Measurements from ENCODE around the gene EBP.
"Not testable (repeated sequence)": the region's sequence is repeated elsewhere in the genome, so short reads cannot be mapped to it uniquely, and the experiment has no call there.

EBP gene

GRCh38 chrX:48531358-48531959 is 9.9 kb downstream of the EBP start:
- no peak for DNase-seq

DNA sequence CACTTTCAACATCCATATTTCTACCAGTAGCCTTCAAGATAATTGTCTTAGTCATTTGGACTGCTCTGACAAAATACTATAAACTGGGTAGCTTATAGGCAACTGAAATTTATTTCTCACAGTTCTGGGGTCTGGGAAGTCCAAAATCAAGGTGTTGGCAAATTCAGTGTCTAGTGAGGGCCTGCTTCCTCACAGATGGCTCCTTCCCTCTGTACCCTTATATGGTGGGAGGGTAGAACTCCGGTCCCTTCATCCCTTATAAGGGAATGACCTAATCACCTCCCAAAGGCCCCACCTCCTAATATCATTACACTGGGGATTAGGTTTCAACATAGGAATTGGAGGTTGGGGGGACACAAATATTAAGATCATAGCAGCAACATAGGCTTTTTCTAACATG is 10.6 kb downstream of the EBP start:
- no peak for DNase-seq

- DNase-seq = no peak
Measured at GRCh38 chrX:48533165-48533564, 11.6 kb downstream of the EBP start.

- no peak for DNase-seq
Measured at GRCh38 chrX:48538641-48539344, 17.2 kb downstream of the EBP start.

GRCh38 chrX:48539345-48540027 is 17.9 kb downstream of the EBP start, which contains the start of gene TBC1D25:
TSS of gene TBC1D25 (plus strand) at chrX:48539714. CDS start at chrX:48539798, 84 bp downstream.
- peak; percentile 83 for DNase-seq

GRCh38 chrX:48540028-48540375 is 18.4 kb downstream of the EBP start:
- no peak for DNase-seq

GRCh38 chrX:48540480-48540879 is 18.9 kb downstream of the EBP start:
- DNase-seq = no peak

DNA sequence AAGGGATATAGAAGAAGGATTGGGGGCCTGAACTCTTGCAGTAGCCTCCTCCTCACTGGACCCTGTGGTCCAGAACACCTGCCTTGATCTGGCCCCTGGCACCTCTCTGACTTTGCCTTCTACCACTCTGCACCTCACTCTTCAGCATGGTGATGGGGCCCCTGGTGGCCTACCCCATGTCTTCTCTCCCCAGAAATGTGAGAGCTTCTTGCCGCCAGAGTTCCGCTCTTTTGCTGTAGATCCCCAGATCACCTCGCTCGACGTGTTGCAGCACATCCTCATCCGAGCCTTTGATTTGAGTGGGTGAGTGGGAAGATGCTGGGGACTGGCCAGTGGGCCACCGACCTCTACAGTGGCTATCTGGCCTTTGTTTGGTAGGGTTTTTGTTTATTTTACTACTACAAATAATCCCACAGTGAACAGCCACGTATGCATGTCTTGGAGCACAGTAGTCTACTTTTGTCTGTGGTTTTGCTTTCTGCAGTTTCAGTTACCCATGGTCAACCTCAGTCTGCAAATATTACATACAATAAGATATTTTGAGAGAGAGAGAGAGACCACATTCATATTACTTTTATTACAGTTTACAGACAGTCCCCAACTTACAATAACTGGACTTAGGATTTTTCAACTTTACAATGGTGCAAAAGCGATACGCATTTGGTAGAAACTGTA is 19.7 kb downstream of the EBP start:
- DNase-seq = no peak

- no peak for DNase-seq
Measured at GRCh38 chrX:48548871-48549270, 27.3 kb downstream of the EBP start.

DNA sequence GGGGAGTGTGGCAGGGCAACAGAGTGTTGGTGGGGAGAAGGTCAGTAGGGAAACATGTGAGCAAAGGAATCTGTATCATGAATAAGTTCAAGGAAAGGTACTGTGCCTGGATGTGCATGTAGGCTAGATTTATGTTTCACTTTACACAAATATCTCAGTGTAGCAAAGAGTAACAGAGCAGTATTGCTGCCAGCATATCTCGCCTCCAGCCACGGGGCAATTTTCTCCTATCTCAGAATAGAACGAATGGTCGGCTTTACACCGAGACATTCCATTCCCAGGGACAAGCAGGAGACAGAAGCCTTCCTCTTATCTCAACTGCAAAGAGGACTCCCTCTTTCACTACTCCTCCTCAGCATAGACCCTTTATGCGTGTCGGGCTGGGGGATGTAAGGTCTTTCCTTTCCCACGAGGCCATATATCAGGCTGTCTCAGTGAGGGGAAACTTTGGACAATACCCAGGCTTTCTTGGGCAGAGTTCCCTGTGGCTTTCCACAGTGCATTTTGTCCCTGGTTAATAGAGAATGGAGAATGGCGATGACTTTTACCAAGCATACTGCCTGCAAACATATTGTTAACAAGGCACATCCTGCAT is 34.2 kb downstream of the EBP start:
- DNase-seq = not testable (repeated sequence)

DNA sequence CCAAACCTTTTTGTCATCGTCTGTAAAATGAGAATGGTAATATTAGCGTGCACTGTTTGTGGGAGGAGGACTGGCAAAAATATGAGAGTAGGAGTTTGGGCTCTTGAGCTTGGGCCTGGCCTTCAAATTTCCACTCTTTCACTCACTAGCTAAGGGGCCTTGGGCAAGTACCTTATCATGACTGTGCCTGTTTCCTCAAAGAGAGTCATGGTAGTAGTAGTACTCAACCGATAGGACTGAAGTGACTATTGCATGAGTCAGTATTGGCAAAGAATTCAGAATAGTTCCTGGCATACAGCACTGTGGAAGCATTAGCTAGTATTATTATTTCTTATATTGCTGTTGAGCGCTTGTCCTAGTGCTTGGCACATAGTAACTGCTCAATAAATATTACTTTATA is 36.7 kb downstream of the EBP start:
- DNase-seq = no peak

- no peak for DNase-seq
Measured at GRCh38 chrX:48559636-48560035, 38.0 kb downstream of the EBP start.

- no peak for DNase-seq
Measured at GRCh38 chrX:48560056-48560455, 38.4 kb downstream of the EBP start.

DNA sequence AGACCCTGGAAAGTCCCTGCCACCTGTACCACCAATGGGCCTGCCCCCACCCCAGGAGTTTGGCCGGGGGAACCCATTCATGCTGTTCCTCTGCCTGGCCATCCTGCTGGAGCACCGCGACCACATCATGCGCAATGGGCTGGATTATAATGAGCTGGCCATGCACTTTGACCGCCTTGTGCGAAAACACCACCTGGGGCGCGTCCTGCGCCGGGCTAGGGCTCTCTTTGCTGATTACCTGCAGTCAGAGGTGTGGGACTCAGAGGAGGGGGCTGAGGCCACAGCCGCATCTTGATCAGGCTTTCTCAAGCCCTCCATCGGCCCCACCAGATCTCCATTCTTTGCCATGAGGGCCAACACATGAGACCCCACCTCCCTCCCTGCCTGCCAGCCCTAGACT is 39.1 kb downstream of the EBP start:
- no peak for DNase-seq

DNA sequence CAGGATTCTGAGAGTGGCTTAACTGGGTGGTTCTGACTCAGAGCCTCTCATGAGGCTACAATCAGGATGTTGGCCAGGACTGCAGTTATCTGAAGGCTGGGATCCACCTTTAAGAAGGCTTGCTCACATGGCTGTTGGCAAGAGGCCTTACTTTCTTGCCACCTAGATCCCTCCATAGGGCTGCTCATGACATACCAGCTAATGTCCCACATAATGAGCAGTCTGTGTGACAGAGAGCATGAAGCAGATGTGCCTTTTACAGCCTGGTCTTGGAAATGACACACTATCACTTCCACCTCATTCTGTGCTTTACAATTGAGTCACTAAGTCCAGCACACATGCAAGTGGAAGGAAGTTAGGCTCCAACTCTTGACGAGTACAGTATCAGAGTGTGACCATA is 48.4 kb downstream of the EBP start:
- DNase-seq = no peak

DNA sequence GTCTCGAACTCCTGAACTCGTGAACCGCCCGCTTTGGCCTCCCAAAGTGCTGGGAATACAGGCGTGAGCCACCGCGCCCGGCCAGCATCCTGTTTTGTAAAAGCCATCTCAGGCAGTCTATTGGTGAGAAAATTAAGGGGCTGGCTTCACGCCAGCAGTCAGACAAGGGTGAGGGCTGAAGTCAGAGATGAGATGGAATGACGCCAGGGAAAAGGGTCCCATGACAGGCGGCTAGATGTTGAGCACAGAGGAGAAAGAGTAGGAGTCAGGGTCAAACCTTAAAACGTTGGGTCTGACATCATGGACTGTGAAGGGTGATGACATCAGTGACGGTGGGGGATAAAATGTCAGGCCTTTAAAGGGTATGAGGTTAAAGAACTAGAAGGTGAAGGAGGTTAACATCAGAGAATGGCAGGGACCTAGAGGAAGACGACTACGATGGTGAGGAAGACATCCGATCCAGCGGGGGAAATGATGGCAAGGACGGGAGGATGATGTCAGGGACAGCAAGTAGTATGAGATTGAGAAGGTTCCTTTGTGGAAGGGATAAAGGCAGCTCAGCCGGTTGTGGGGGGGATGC is 52.2 kb downstream of the EBP start:
- peak; percentile 60 for DNase-seq

DNA sequence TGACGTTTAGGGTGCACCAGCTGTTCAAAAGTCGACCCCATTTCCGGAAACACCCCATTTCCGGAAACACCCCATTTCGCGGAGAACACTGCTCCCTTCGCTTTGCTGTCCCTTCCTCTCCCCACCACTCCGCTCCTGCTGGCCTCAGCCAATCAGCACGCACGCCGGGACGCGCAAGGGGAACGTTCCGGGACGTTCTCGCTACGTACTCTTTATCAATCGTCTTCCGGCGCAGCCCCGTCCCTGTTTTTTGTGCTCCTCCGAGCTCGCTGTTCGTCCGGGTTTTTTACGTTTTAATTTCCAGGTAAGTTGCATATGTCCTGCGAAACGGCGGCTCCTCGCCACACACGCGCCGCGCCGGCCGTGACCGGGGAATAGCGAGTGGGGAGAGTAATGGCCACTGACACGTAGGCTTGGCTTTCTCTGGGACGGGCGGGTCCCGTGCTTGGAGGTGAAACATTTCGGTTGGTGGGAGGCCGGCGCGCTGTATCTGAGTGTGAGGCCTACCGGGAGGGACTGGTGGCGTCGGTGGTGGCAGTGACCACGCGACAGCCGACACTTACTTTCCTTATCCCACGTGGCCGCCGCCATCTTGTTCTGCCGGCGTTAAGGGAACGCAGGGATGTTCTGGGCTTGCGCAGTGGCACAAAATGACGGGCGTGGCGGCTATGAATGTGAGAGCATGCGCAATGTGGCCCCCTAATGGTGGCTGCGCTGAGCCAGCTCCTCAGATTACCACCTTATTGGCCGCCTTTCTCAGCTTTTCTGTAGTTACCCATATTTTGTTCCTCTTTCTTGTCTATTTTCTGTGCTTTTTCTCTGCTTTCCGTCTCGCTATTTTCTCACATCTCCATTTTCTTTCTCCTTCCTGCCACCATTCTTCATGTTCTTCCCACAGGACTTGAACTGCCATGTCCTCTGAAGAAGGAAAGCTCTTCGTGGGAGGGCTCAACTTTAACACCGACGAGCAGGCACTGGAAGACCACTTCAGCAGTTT is 53.0 kb downstream of the EBP start, which contains the start of gene RBM3:
Gene RBM3 (plus strand): TSS at position 215 of the 997 bp plus-strand sequence. CDS start 697 bp downstream, at position 912.
- DNase-seq = peak; percentile 82

- no peak for DNase-seq
Measured at GRCh38 chrX:48575642-48576041, 54.0 kb downstream of the EBP start.

GRCh38 chrX:48576108-48576507 is 54.5 kb downstream of the EBP start:
- DNase-seq = no peak

Measured in DMS79 treated with DMSO at 0.1 percent for 48 hours (cell line).